Measurements from ENCODE around the gene CLEC4F.

Gene CLEC4F

DNA sequence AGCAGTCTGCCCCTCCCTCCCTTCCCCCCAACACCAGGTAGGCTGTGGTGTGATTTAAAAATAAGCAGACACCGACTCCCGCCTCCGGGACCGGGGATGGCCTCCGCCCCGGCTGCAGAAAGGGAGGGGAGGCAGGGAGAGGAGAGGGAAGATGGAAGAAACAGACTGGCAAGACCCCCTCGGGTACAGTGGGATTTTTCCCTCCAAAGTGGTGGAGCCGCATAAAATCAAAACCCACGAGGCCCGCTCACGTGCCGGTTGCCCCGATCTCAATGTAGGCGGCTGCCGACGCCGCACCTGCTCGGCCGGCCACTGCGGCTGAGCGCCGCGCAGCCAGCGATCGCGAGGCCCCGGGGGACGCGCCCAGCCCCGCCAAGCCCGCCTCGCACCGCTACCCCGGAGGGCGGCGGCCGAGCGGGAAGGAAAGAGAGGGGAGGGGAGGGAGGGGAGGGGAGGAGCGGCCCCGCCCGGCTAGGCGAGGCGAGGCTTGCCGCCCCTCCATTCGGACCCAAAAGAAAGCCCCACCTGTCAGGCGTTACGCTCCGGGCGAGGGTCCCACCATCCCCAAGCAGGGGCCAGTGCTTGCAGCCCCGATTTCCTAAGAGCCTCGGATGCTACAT is 53.2 kb downstream of the CLEC4F start:
- intact Hi-C loops (cut with DNase I): loop anchor here (5.0 kb wide), 1 partner anchor 110 kb away; no protein-coding TSS in a partner anchor
- DNase-seq: peak in 7 of 10 donors; percentile 19 to 88 (median 27)

DNA sequence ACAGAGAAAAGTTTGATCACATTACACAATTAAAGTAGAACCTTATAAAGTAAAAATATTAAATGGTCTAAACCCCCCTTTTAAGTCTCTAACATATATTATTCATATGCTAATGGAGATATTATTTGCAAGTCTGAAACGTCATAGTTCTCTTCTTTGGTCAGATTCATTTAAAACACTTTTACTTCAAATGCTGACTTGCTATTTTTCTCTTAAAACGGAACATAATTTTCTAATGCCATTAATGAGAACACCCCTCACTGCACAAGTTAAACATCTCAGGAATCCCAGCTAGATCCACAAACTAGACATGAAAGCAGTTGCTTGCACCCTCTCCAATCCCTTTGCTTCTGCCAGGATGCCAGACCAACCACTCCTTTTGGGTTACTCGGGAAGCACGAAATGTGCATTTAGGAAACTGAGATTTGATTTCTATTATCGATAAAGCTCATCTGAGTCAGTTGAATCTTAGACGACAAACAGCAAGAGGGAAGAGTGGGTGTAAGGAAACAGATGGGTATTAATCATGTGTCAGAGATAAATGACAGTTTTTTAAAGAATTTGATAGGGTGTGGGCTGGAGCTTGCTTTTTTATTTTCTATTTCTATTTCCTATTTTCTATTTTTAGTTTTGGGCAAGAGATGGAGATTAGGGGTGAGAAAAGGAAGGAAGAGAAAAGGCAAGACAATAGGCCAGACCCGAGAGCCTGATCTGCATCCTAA is 53.9 kb downstream of the CLEC4F start:
- DNase-seq: no peak
- intact Hi-C loops (cut with DNase I): loop anchor here (5.0 kb wide), 1 partner anchor 109 kb away; no protein-coding TSS in a partner anchor

DNA sequence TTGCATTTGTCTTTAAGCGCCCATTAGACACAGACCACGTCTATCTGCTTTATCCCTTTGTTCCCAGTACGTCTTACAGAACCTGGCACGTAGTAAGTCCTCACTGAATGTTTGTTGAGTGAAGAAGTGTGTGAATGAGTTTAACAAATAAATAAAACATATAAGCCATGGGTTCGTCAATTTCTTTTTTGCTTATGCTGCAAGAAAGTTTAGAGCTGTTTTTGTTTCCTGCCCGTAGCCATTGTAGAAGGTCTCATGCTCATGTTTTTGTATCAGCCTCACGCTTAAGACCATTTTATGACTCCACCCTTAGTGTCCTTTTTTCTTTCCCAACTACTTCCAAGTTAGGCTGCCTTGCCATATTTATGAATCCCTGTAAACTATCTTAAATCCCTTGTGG is 54.9 kb downstream of the CLEC4F start:
- intact Hi-C loops (cut with DNase I): loop anchor here (5.0 kb wide), 1 partner anchor 108 kb away; no protein-coding TSS in a partner anchor
- DNase-seq: no peak

DNA sequence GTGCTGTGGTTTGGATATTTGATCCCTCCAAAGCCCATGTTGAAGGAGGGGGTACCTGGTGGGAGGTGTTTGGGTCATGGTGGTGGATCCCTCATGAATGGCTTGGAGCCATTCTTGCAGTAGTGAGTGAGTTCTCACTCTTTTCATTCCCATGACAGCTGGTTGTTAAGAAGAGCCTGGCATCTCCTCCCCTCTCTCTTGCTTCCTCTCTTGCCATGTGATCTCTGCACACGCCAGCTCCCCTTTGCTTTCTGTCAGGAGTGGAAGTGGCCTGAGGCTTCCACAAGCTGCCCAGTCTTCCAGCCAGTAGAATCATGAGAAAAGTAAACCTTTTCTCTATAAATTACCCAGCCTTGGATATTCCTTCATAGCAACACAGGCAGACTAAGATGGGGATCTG is 61.0 kb downstream of the CLEC4F start:
- no peak for DNase-seq
- intact Hi-C loops (cut with DNase I): loop anchor here (10.0 kb wide), 1 partner anchor 75 kb away; no protein-coding TSS in a partner anchor

All from posterior cingulate gyrus (tissue), 11 donors.